GM15510 (cell line): ENCODE results near the gene CUEDC1.

Source experiments
- POLR2A ChIP-seq: IDR thresholded peaks from 3 replicates; pipeline ENCODE4 v1.6.1; 2011; ENCODE audit warnings: borderline replicate concordance; ENCODE audit not compliant: insufficient read length; ENCODE audit errors: extremely low read depth

The CUEDC1 gene

GRCh38 chr17:57972151-57972550 lies 16.9 kb upstream of the CUEDC1 start:
- no peak for TF ChIP-seq POLR2A

GRCh38 chr17:57971572-57971971 lies 16.4 kb upstream of the CUEDC1 start:
- no peak for TF ChIP-seq POLR2A

GRCh38 chr17:57970710-57971109 lies 15.5 kb upstream of the CUEDC1 start:
- no peak for TF ChIP-seq POLR2A

GRCh38 chr17:57968456-57968855 lies 13.2 kb upstream of the CUEDC1 start:
- TF ChIP-seq POLR2A, result no peak

- TF ChIP-seq POLR2A, result no peak
Observed at GRCh38 chr17:57966875-57967274, 11.7 kb upstream of the CUEDC1 start.

GRCh38 chr17:57966246-57966645 lies 11.0 kb upstream of the CUEDC1 start:
- no peak for TF ChIP-seq POLR2A

GRCh38 chr17:57965521-57966160 lies 10.4 kb upstream of the CUEDC1 start:
- TF ChIP-seq POLR2A, result no peak

- no peak for TF ChIP-seq POLR2A
Observed at GRCh38 chr17:57963149-57963511, 7.9 kb upstream of the CUEDC1 start.

- no peak for TF ChIP-seq POLR2A
Observed at GRCh38 chr17:57962279-57963148, 7.3 kb upstream of the CUEDC1 start.

- no peak for TF ChIP-seq POLR2A
Observed at GRCh38 chr17:57959929-57960328, 4.7 kb upstream of the CUEDC1 start.

- TF ChIP-seq POLR2A, result no peak
Observed at GRCh38 chr17:57957886-57958285, 2.7 kb upstream of the CUEDC1 start.

GRCh38 chr17:57957120-57957850 lies 2.1 kb upstream of the CUEDC1 start:
- TF ChIP-seq POLR2A, result no peak

- no peak for TF ChIP-seq POLR2A
Observed at GRCh38 chr17:57956291-57957119, 1.3 kb upstream of the CUEDC1 start.

- no peak for TF ChIP-seq POLR2A
Observed at GRCh38 chr17:57954397-57955182, 622 bp downstream of the CUEDC1 start.
